GM21528 (cell line): Measurements from ENCODE around the gene GTF2IRD1.
"Not testable (repeated sequence)": the region's sequence is repeated elsewhere in the genome, so short reads cannot be mapped to it uniquely, and the experiment has no call there.

Experiments
- ATAC-seq: cut with Tn5 transposase; IDR thresholded peaks from one replicate; pipeline ENCODE4 v1.9.1; 2021; ENCODE audit warnings: mild to moderate bottlenecking, moderate library complexity; ENCODE audit not compliant: unreplicated experiment, low FRiP score

GTF2IRD1 gene

GRCh38 chr7:74429153-74429747 is 24.5 kb upstream of the GTF2IRD1 start:
- ATAC-seq = no peak

- ATAC-seq = not testable (repeated sequence)
Observed at GRCh38 chr7:74430409-74430808, 23.3 kb upstream of the GTF2IRD1 start.

GRCh38 chr7:74430961-74431466 is 22.7 kb upstream of the GTF2IRD1 start:
- ATAC-seq = no peak

GRCh38 chr7:74437291-74437571 is 16.5 kb upstream of the GTF2IRD1 start:
- not testable (repeated sequence) for ATAC-seq

- no peak for ATAC-seq
Observed at GRCh38 chr7:74438327-74438726, 15.4 kb upstream of the GTF2IRD1 start.

GRCh38 chr7:74439541-74439940 is 14.2 kb upstream of the GTF2IRD1 start:
- no peak for ATAC-seq

GRCh38 chr7:74440143-74440542 is 13.6 kb upstream of the GTF2IRD1 start:
- not testable (repeated sequence) for ATAC-seq

- ATAC-seq = no peak
Observed at GRCh38 chr7:74441801-74442200, 11.9 kb upstream of the GTF2IRD1 start.

GRCh38 chr7:74443543-74444247 is 10.0 kb upstream of the GTF2IRD1 start:
- no peak for ATAC-seq

GRCh38 chr7:74449144-74449543 is 4.6 kb upstream of the GTF2IRD1 start:
- ATAC-seq = no peak

GRCh38 chr7:74449809-74450397 is 3.8 kb upstream of the GTF2IRD1 start:
- no peak for ATAC-seq

GRCh38 chr7:74452748-74453321 is 871 bp upstream of the GTF2IRD1 start:
- no peak for ATAC-seq

GRCh38 chr7:74454021-74454924 is 567 bp downstream of the GTF2IRD1 start:
- ATAC-seq = no peak

- no peak for ATAC-seq
Observed at GRCh38 chr7:74454925-74455288, 1.2 kb downstream of the GTF2IRD1 start.

- ATAC-seq = no peak
Observed at GRCh38 chr7:74455291-74455804, 1.6 kb downstream of the GTF2IRD1 start.

GRCh38 chr7:74455928-74456327 is 2.2 kb downstream of the GTF2IRD1 start:
- ATAC-seq = no peak

GRCh38 chr7:74457007-74457406 is 3.3 kb downstream of the GTF2IRD1 start:
- no peak for ATAC-seq

- ATAC-seq = no peak
Observed at GRCh38 chr7:74461970-74462706, 8.4 kb downstream of the GTF2IRD1 start.

GRCh38 chr7:74462707-74463100 is 9.0 kb downstream of the GTF2IRD1 start:
- ATAC-seq = no peak
